GM18507 (cell line): Measurements from ENCODE around the gene MATN1.

ENCODE experiments used
- DNase-seq: peaks from one replicate; pipeline ENCODE4 v3.0.0; 2011; ENCODE audit warnings: low read depth; ENCODE audit not compliant: insufficient read length; ENCODE audit errors: extremely low spot score
- FAIRE-seq: peaks from 2 replicates; lab custom pipeline; 2011; peaks lifted over from hg19 to GRCh38; lab: Jason Lieb, UNC

The MATN1 gene

DNA sequence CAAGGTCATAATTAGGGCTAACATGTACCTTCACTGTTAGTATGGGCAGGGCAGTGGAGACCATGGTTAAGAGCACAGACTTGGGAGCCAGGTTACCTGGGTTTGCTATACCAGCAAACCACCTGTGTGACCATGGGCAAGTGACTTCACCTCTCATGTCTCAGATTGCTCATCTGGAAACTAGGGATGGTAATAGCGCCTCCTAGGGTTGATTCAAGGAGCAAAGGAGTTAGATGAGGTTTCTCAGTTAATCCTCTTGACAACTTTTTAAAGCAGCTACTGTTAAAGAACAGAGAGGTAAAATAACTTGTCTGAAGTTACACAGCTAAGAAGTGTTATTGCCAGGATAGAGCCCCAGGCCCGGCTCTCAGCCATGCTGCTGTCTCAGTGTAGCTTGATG lies 790 bp upstream of the MATN1 start:
- FAIRE-seq, result no peak
- DNase-seq, result no peak

DNA sequence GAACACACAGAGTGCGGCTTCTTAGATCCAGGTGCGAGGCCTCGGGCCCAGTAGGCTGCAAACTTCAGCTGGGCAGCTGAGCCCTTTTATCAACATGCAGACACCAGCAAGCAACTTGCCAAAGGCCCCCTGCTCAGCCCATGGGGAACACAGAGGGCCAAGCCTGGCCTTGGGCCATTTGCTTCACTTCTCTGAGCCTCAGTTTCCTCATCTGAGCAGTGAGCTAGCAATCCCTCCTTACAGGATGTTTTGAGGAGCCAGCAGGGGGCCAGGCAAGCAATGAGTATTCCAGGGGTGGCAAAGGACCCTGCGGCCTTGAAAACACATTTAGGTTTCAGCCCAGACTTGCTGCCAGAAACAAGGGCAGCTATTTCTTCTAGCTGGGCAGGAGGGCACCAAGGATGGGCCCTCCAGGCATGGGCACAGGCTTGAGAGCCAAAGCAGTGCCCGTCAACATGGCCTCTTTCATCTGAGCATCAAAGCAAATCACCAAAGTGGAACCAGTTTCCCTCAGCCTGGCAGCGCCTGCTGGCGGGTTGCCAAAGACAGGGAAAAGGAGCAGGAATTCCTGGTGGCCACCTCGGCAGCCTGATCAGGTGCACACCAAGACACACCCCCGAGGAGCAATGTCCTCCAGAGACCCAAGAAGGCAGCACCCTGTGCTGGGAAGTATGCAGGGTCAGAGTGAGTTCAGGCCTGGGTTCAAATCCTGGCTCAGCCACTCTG lies 1.4 kb downstream of the MATN1 start:
- FAIRE-seq (no peak), DNase-seq (no peak)

DNA sequence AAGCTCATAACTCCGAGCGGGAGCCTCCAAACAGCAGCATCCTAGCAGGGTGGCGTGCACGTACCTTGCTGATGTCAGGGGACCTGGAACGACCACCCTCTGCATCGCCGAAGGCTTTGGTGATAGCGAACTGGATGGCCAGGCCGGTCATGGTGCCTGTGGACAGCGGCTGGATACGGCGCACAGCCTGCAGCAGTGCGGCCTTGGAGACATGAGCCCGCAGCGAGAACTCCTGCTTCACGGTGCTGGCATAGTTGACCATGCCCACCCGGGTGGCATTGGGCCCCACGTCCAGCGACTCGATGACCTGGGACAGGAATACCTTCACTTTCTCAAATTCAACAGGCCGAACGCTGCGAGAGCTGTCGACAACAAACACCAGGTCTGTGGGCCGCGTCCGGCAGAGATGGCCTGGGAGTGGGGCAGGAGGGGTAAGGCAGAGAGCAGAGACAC lies 2.0 kb downstream of the MATN1 start:
- DNase-seq, result no peak
- FAIRE-seq, result no peak

DNA sequence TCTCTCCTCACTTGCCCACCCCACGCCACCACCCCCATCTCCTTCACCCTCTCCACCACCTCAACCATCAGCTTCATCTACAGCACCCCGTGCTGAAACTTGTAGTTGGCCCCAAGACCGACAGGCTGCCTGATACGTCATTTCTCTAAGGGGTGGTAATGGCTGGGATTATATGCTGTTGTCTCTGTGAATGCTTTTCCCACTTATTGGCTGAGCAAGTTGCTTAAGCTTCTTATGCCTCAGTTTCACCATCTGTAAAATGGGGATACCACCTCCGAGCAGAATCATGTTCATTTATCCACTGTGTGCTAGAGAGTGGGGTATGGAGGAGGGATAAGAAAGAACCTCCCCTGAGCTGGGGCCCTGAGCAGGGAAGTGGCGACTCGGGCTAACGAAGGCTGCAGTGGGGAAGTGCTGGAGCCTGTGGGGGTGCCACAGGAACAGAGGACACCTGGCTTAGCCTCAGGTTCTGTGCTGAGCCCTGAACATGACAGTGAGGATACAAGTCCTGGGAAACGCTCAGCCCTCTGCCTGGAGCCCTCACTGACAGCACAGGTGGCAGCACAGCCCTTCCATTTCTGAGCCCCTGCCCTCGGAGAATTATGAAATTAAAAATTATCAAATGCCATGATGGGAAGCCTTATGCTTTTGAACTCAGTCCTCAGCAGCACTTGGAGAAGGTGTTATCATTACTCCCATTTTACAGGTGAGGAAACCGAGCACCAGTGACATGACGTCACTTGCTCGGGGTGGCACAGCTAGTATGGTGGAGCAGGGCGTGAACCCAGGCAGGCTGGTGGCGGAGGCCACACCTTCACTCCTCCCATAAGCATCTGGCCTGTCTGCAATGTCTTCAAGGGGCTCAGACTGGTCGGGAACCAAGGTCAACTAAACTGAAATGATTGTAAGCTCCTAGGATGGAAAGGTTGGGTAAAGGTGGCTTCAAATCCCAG lies 2.8 kb downstream of the MATN1 start:
- FAIRE-seq, result no peak
- no peak for DNase-seq

DNA sequence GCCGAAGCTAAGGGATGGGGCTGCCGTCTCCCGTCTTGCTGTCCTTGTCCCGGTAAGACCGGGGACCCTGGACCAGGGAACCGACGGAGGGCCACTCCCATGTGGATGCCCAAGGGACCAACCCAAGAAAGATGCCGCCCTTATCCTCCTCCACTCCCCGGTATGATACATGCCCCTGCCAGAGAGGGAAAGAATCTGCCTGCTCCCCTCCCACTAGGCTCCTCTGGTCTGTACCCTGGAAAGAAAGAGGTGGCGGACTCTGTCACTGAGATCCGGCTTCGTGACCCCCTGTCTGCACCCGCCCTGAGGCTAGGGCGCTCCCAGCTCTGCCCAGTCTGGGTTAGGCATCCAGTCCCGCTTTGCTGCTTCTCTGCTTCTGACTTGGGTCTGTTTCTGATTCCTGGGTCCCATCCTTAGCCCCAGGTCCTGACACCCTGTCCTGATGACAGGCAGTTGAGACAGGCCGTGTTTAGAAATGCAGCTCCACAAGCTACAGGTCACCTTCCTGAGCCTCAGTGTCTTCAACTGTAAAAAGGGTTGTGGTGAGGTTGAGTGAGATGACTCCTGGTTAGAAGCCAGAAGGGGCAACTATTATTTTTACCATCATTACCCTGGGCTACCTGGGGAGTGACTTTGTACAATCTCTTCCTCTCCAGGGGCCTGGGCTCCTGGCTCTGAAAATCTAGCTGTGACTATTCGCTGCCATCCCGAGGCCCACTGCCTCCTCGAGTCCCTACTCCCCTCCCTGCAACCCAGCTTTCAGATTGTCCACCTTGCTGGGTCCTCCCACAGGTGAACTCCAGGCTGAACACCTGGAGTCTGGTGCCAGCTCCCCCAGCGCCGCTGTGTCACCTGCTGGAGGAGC lies 3.7 kb downstream of the MATN1 start:
- no peak for FAIRE-seq
- no peak for DNase-seq

DNA sequence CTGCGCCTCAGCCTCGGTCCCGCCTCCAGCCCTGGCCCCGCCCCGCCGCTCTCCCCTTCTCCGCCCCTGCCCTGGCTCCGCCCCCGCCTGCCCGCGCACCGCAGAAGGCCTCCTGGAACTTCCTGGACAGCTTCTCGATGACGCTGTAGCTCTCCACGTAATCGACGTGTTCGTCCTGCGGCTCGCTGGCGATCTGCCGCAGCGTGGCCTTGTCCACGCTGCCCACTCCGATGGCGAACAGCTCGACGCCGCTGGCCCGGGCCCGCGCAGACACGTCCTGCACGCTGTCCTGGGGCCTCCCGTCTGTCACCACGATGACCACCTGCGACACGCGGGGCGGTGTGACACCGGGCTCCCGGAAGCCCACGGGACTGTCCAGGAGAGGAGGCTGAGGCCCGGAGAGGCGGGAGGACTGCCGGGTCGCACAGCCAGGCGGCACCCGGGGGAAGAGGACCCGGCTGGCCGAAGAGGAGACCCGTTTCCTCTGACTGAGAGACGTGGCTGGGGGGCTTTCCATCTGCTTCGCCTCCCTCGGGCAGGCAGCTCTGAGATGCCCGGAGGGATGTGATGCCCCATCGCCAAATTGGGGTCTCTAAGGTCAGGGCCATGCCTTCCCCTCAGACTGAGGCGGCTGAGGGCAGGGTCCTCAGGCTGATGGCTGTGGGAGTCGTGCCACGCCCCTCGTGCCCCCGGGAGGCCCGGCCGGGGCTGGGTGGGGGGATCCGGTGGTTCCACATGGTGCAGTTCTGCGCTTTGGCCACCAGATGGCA lies 4.6 kb downstream of the MATN1 start:
- DNase-seq (peak; percentile 70), FAIRE-seq (peak; percentile 52)

GRCh38 chr1:30718091-30718635 lies 5.2 kb downstream of the MATN1 start:
- FAIRE-seq (peak; percentile 96), DNase-seq (peak; percentile 83)

- FAIRE-seq, result no peak
Measured at GRCh38 chr1:30716646-30717045, 6.7 kb downstream of the MATN1 start.

DNA sequence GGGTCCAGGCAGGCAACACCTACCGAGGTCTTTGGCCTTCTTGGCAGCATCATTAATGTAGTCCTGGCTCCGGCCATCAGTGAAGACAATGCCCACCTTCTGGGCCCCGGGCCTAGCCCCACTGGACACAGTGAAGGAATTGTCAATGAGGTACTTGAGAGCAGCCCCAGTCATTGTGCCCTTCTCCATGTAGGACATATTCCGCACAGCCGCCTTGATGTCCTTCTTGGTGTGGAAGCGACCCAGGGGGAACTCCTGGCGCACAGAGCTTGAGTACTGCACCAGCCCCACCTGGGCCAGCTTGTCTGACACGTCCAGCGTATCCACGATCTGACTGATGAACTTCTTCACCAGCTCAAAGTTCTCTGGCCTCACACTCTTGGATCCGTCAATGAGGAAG lies 7.5 kb downstream of the MATN1 start:
- no peak for DNase-seq
- FAIRE-seq, result no peak

More at GRCh38 chr1:30716646-30717045, 6.7 kb downstream of the MATN1 start:
- DNase-seq, result no peak

- DNase-seq, result no peak
- no peak for FAIRE-seq
Measured at GRCh38 chr1:30715216-30715615, 8.2 kb downstream of the MATN1 start.

DNA sequence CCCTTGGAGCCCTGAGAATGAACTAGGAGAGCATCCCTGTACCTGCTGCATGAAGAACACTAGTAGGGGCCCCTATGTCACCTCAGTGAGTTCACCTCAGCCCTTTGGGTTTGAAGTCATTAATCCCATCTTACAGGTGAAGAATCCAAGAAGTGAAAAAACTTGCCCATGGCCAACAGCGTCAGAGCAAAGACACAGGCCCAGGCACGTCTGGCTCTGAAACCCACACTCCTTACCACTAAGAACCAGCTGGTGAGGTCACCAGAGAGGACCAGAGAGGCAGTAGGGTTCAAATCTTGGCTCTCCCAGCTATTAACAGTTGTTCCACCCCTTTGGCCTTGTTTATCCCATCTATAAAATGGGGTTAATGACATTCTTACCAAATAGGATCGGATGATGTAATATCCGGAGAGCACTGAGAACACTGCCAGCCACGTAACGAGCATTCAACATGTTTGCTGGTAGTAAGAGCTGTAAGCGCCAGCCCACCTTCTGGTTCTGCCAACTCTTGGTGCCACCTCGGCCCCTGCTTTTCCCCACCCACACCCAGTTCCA lies 8.8 kb downstream of the MATN1 start:
- FAIRE-seq, result no peak

DNA sequence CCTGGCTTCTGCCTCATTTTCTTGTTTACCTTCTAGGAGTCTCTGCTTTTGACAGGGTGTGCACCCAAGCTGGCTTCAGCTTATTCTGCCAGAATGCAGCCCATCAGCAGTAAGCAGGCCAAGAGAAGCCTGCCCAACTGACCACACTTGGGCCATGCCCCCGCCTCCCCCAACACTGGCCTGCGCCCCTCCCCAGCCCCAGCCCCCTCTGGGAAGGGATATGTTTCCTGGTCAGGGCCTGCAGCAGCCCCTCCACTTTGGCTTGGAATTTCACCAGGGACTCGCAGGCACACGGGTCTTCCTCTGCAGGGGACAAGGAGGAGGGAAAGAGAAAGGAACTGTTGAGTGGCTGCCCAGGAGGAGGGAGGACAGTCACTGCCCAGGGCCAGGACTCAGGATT lies 9.4 kb downstream of the MATN1 start:
- no peak for FAIRE-seq
- DNase-seq, result no peak

More for the DNA sequence above, 8.8 kb downstream of the MATN1 start:
- DNase-seq, result no peak

GRCh38 chr1:30713311-30713710 lies 10.1 kb downstream of the MATN1 start:
- FAIRE-seq, result no peak
- no peak for DNase-seq

DNA sequence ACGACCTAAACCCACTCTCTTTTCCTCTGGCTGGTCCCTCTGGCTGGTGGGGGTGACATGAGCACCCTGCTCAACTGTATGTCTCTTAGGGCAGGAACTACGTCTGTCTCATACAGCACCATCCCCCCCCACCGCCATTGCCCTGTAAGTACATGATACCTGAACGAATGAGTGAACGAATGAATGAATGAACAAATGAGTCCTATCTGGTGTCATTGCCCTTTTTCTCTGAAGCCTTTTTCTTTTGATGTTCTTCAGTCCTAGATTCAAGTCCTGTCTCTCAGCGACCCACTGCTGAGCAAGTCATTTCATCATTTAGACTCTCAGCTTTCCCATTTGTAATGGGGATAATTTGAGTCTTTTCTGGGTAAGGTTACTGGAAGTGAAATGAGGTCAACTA lies 10.8 kb downstream of the MATN1 start:
- FAIRE-seq (no peak), DNase-seq (no peak)

GRCh38 chr1:30710407-30710806 lies 13.0 kb downstream of the MATN1 start:
- DNase-seq (no peak), FAIRE-seq (no peak)

DNA sequence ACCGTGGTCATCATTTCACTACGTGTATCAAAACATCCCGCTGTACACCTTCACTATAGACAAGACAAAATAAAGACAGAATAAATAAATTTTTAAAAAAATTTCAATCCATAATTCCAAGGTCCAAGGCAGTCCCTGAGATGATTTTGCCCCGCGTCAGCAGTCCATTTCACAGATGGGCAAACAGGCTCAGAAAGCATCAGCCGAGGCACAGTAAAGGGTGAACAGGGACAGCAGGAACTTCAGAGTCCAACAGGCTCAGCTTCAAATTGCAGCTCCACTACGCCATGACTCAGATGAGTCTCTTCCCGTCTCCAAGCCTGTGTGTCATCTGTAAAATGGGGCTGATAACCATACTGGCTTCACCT lies 15.0 kb downstream of the MATN1 start:
- DNase-seq (no peak), FAIRE-seq (no peak)

GRCh38 chr1:30707412-30708360 lies 15.7 kb downstream of the MATN1 start:
- FAIRE-seq (peak; percentile 83), DNase-seq (peak; percentile 61)
